ENCODE data around the gene MTUS2.

GRCh38 chr13:29474991-29475390, 654.9 kb downstream of the MTUS2 start:
- TF ChIP-seq CTCF (IDR thresholded peaks at IDR 0.05; ENCODE audit: poor library complexity, severe bottlenecking) (no peak), EZH2 (IDR thresholded peaks at IDR 0.05; ENCODE audit: borderline replicate concordance, insufficient read depth, low read length, poor library complexity, severe bottlenecking) (no peak), RAD21 (conservative IDR thresholded peaks at IDR 0.05) (no peak)

Measured in neural cell (in vitro differentiated cells).